HG02884 (cell line): Measurements from ENCODE around the gene MTRF1.
"Not testable (repeated sequence)": the region's sequence is repeated elsewhere in the genome, so short reads cannot be mapped to it uniquely, and the experiment has no call there.

Experiments
- ATAC-seq: cut with Tn5 transposase; IDR thresholded peaks from one replicate; pipeline ENCODE4 v1.9.1; 2021; ENCODE audit warnings: mild to moderate bottlenecking, moderate library complexity; ENCODE audit not compliant: unreplicated experiment

MTRF1 gene

GRCh38 chr13:41282129-41282571 is 18.8 kb upstream of the MTRF1 start:
- ATAC-seq = no peak

DNA sequence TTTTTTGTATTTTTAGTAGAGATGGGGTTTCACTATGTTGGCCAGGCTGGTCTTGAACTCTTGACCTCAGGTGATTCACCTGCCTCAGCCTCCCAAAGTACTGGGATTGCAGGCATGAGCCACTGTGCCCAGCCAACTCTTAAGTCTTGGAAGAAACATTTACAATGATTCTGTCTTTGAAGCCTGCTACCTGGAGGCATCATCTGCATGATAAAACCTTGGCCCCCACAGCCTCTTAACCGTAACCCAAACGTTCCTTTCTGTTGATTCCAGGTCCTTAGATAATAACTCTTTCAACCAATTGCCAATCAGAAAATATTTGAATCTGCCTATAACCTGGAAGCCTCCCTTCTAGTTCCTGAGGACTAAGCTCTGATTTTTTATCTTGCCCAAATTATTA is 15.8 kb upstream of the MTRF1 start:
- ATAC-seq = not testable (repeated sequence)

- ATAC-seq = no peak
Measured at GRCh38 chr13:41276824-41277223, 13.4 kb upstream of the MTRF1 start.

DNA sequence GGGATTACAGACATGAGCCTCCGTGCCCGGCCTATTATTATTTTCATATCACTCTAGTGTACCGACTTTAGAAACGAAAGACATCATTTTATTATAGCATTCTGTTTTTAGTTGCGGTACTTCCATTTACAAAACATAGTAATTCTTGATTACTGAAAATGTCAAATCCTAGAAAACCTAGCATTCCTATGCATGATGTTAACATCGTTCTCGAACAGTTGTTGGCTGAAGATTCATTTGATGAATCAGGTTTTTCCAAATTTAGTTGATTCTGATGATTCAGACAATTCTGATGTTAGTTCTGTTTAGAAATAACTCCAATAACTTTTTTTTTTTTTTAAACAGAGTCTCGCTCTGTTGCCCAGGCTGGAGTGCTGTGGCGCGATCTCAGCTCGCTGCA is 11.5 kb upstream of the MTRF1 start:
- ATAC-seq = no peak

DNA sequence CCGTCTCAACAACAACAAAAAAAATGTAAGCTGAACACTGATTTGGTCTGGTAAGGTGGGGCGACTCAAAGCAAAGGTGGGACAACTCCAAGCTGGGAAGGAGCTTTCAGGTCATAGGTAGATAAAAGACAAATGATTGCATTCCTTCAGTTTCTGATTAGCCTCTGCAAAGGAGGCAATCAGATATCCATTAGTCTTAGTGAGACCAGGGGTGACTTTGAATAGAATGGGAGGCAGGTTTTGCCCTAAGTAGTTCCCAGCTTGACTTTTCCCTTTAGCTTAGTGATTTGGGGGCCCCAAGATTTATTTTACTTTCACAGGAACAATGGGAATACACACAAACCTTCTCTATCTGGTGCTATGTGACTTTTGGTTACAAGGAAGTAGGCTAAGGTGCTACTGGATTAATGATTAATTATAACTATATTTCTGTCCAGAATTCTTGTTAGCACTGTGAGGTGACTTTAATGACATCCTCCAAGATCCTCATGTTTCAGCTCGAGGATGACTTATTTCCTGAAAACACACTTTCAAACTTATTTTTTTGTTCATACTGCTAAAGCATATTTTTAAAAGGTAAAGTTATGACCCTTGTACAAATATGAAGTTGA is 10.6 kb upstream of the MTRF1 start:
- ATAC-seq = no peak

GRCh38 chr13:41271456-41272285 is 8.3 kb upstream of the MTRF1 start:
- no peak for ATAC-seq

DNA sequence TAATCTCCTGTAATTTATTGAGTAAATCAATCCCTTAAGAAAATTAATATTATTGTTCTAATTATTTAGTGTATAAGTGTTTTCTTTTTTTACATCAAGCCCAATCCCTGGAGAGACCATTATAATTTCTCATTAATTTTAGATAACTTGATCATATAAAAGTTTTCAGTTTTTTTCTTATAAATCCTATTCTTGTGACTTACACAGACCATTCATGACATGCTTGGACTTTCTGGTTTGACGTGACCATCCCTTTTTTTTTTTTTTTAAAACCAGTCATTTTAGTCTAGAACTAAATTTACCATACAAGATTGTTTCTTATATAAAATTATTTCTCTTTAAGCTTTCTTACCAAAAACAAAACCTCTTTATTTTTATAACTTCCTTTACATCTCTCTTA is 5.4 kb upstream of the MTRF1 start:
- no peak for ATAC-seq

DNA sequence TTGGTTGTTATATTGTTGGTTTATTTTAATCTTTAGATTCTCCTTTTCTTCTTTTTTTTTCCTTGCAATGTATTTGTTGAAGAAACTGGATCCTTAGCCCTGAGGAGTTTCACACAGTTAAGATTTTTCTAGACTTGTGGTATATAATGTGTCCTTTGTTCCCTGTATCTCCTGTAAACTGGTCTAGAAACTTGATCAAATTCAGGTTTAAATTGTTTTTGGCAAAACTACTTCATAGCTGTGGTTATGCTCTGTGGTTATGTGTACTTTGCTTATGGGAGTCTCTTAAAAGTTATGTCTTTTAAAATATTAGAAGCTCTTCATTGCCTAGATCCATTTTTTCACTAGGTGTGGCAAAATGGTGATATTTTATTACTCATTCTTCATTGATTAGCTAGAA is 3.7 kb upstream of the MTRF1 start:
- ATAC-seq = no peak

GRCh38 chr13:41259875-41260501 is 3.4 kb downstream of the MTRF1 start:
- ATAC-seq = no peak

DNA sequence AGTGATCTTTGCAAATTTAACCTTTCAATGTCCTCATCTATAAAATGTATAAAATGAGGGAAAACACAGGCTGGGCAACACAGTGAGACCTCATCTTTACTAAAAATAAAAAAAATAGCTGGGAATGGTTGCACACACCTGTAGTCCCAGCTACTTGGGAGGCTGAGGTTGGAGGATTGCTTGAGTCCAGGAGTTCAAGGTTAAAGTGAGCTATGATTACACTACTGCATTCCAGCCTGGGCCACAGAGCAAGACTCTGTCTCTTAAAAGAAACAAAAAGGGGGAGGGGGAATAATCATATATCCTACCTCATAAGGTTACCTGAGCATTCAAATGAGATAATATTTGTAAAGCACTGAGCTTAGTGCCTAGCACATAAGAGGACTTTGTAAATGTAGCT is 5.8 kb downstream of the MTRF1 start:
- ATAC-seq = no peak

- ATAC-seq = no peak
Measured at GRCh38 chr13:41254902-41255301, 8.5 kb downstream of the MTRF1 start.

DNA sequence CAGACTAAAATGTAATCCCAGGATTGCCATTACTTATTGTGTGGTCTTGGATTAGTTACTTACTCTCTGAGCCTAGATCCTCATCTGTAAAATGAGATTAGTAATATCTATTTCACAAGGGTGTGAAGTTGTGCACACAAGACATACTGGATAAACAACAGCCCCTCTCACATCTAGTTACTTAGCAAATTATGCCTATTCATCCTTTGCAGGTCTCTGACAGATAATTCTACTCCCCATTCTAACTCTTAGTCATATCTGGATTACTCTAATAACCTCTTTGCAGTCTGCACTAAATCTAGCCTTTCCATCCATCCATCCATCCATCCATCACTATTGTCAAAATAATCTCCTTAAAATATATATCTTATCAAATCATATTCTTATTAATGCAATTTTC is 12.4 kb downstream of the MTRF1 start:
- no peak for ATAC-seq

GRCh38 chr13:41246969-41247680 is 16.3 kb downstream of the MTRF1 start:
- no peak for ATAC-seq

- ATAC-seq = no peak
Measured at GRCh38 chr13:41244556-41244955, 18.8 kb downstream of the MTRF1 start.

- no peak for ATAC-seq
Measured at GRCh38 chr13:41241626-41242025, 21.8 kb downstream of the MTRF1 start.

GRCh38 chr13:41236369-41236768 is 27.0 kb downstream of the MTRF1 start:
- no peak for ATAC-seq

DNA sequence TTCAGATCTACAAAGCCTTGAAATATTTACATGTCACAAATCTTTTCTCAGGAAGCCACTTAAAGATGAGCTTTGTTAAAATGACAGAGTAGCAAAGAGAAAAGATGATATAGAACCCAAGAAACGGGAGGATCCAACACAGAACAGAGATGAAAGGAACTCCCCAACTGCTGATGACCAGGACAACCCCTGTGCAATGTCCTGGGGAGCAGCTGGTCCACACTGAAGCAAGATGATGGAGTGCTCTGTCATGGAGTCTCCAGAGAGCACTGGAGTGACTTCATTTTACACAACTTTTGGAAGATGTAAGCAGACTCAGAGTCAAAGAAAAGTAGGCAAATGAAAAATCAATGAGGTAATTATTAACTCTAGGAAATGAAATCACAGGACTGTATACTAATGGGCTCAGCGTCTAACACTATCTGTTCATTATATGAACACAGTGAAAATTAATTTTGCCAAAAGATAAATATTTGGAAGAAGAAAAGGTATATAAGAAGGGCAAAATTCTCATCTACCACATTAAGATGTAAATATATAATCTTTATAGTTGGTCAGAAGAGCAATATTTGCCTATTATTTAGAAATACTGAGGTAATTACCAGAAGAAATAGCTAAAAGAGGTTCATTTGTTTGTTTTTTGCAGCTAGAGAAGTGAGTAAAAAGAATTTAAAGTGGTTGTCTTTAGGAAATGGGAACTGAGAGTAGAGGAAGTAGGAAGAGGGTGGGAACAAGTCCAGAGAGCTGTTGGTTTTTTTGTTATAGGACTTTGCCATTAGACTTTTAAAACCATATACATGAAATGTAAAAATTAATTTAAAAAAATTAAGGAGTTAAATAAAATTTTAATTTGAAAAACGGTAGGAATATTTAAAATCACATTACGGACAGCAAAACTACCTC is 30.5 kb downstream of the MTRF1 start:
- no peak for ATAC-seq

- no peak for ATAC-seq
Measured at GRCh38 chr13:41231786-41232185, 31.6 kb downstream of the MTRF1 start.

DNA sequence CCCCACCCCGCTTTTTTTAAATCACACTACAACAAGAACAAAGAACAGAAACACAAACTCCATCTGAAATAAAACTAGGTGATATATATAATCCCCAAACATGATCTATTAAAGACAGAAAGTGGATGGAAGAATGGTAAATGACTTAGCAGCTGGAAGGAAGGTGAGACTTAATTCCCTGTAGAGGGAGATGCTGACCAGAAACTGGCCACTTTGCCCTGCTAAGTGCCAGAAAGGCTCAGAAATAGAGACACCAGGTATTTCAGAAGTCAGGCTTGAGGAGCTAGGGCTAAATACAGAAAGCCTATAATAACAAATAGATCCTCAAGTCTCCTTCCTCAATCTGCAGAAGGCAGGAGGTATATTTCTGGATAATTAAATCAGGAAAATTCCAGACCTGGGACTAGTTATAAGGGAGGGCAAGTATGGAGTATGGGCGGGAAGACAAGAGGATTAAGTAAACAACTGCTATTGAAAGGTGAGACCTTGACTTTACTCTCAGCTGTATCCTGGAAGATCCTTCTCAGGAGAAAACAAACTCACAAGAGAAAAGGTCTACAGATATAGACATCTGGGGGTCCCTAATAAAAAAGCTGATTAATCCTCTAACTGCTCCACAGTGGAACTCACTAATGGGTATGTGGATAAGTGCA is 32.2 kb downstream of the MTRF1 start:
- no peak for ATAC-seq

DNA sequence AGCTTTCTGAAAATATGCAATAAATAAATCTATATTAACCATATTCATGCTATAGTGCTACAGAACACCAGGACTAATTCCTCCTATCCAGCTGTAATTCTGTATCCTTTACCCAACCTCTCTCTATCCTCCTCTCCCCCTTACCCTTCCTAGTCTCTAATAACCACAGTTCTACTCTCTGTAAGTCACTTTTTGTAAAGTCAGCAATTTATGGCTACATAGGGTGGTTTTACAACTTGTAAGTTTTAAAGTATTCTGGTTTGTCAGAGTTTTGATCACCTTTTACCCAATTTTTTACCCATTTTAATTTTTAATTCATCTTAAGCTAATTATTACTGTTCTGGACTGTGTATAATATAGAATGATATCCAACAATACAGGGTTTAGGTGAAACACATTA is 34.0 kb downstream of the MTRF1 start:
- ATAC-seq = no peak
